ACHN (cell line): ENCODE measurements around the gene FARP2.

Experiments
- DNase-seq: peaks from one replicate; pipeline ENCODE4 v3.0.0-alpha.2; 2015
- in situ Hi-C: cut with HindIII; loops from 2 replicates; pipeline ENCODE4 v1.10.0; 2017; ENCODE audit warnings: low sequenced_read_pairs, low pct_ligation_motif_present, low pct_unique_long_range_greater_than_20kb

FARP2 gene

GRCh38 chr2:241532168-241532567, 176.1 kb downstream of the FARP2 start:
- in situ Hi-C loops, result no loop called here
- no peak for DNase-seq

- DNase-seq, result no peak
- in situ Hi-C loops, result no loop called here
These were observed 176.9 kb downstream of the FARP2 start for GRCh38 chr2:241532733-241533601.

GRCh38 chr2:241534293-241534692, 178.2 kb downstream of the FARP2 start:
- in situ Hi-C loops, result no loop called here
- no peak for DNase-seq

- DNase-seq, result no peak
- in situ Hi-C loops, result no loop called here
These were observed 178.8 kb downstream of the FARP2 start for GRCh38 chr2:241534701-241535375.

- no peak for DNase-seq
- in situ Hi-C loops, result no loop called here
These were observed 180.0 kb downstream of the FARP2 start for GRCh38 chr2:241535871-241536655.

GRCh38 chr2:241538838-241539615, 182.9 kb downstream of the FARP2 start:
- in situ Hi-C loops, result no loop called here

GRCh38 chr2:241539616-241540374, 183.7 kb downstream of the FARP2 start:
- in situ Hi-C loops, result no loop called here
- no peak for DNase-seq

More at GRCh38 chr2:241538838-241539615, 182.9 kb downstream of the FARP2 start:
- DNase-seq, result no peak

- in situ Hi-C loops, result no loop called here
- peak; percentile 27 for DNase-seq
These were observed 184.3 kb downstream of the FARP2 start for GRCh38 chr2:241540401-241540770.

- peak; percentile 42 for DNase-seq
- in situ Hi-C loops, result no loop called here
These were observed 184.9 kb downstream of the FARP2 start for GRCh38 chr2:241540771-241541561.

GRCh38 chr2:241541564-241542277, 185.6 kb downstream of the FARP2 start:
- in situ Hi-C loops, result no loop called here
- no peak for DNase-seq

GRCh38 chr2:241542278-241542605, 186.2 kb downstream of the FARP2 start:
- DNase-seq, result no peak

More at GRCh38 chr2:241542278-241542605, 186.2 kb downstream of the FARP2 start:
- in situ Hi-C loops, result no loop called here
